Measurements from ENCODE around the gene MRAS.
"Not testable (repeated sequence)": the region's sequence is repeated elsewhere in the genome, so short reads cannot be mapped to it uniquely, and the experiment has no call there.

The MRAS gene

DNA sequence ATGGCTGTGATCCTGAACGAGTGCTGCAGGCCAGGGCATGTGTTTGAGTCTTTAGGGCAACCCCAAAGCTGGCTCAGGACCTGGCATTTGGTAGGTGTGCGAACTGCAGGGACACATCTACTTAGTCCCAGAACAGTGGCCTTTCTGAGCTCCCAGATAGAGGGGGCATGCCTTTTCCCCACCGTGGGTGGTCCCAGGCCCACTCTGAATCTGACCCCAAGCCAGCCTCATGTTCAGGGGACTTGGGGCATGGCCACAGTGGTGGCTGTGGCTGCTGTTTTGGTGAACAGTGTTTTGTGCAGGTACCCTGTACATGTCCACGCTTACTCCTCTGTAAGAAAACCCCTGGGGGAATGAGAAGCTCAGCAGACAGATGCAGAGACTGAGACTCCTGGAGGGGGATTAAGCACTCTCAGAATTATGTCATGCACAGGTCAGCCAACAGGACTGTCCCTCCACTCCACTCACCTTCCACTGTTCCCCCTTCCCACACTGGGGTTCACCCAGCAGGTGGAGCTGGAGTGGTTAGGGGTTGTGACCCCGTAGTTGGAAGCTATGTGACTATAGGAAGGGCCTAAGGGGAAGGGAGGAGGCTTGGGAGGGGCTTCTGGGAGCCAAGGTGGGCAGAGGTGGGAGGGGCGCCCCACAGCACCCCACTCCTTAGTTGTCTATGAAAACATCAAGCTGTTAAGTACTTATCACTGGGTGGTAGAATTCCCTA lies 102.5 kb downstream of the MRAS start:
- no peak for DNase-seq

DNA sequence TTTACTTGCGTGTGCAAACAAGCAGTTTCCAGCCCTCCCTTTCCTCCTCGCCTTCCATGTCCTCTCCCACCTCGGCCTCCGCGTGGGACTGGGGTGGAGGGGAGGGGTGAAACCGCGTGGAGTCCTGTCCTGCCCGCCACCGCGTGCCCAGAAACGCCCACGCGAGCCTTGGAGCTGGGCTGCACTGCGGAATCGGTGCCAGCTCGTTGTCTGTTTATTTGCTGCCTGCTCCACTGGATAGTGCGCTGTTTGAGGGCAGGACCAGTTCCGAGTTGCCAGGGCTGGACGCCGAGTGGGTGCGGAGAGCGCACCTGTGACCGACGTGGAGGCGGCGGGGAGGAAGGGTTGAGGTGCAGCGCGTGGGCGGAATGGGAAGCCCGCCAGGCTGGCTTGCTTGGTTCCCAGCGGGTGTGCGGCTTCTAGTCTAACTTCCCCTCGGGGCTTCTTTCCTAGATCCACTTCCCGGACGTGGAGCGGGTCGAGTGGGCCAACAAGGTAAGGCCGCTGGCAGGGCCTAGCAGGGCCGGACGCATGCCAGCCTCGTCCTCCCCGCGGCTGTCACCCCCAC lies 103.3 kb downstream of the MRAS start:
- no peak for DNase-seq

DNA sequence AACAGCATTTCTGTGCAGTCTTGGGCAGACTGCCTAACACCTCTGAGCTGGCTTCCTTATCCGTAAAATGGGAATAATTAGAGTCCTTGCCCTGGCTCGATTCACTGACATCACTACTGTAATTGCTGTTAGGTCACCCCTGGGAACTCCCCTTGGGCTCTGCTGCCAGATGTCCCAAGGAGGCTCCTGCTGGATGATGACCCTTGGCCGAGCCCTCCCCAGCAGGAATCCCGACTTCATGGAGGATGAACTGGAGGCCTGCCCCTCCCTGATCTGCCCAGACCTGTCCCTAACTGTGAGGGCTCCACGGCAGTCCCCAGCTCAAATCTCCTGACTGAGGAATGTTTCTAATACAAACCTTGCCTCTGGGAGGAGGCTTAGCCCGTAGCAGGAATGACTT lies 104.1 kb downstream of the MRAS start:
- no peak for DNase-seq

DNA sequence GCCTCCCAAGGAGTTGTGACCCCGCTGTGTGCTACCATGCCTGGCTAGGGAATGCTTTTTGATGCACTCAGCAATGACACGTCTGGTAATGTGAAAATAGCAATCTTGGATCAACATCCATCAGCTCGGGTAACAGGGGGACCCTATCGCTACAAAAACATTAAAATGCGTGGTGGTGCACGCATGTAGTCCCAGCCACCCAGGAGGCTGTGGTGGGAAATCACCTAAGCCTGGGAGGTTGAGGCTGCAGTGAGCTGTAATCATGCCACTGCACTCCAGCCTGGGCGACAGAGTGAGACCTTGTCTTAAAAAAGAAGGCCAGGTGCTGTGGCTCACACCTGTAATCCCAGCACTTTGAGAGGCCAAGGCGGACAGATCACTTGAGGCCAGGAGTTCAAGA lies 105.6 kb downstream of the MRAS start:
- not testable (repeated sequence) for DNase-seq

Measured in NCI-H2029 treated with DMSO at 0.1 percent for 48 hours (cell line).